OCI-LY7 (cell line): ENCODE measurements around the gene DLGAP1. TPM values are rescaled to one million over a fixed set of nuclear protein-coding genes. Genes with fewer than 3 reads are reported as not detected.
A peak's percentile ranks its signal among the peaks of the same experiment; 100 is the strongest.

ENCODE experiments used
- BruUV-seq: library from RNA; stranded (reverse); fragments of 400-500 nt; replicated peaks from 2 replicates; lab custom pipeline; 2021; lab: Mats Ljungman, UMichigan
- CTCF ChIA-PET: fragments of 300-600 bp; sonication (Branson Sonifier 250); formaldehyde crosslinking; loops from one replicate; lab custom pipeline; 2022; ENCODE audit warnings: antibody characterized with exemption; ENCODE audit not compliant: unreplicated experiment; lab: Charles Lee
- POLR2A ChIA-PET: fragments of 300-600 bp; sonication (Branson Sonifier 250); formaldehyde crosslinking; loops from one replicate; lab custom pipeline; 2022; ENCODE audit warnings: antibody characterized with exemption; lab: Charles Lee
- DNase-seq: peaks from one replicate; pipeline ENCODE4 v3.0.0-alpha.2; 2015; ENCODE audit warnings: low spot score
- H2AFZ ChIP-seq: fragments of 200-600 bp; sonication (generic), shearing (Covaris generic); 2 replicates; pipeline ENCODE4 v1.6.1; 2014; ENCODE audit warnings: mild to moderate bottlenecking, antibody characterized with exemption, low read length, moderate library complexity
- H3K27ac ChIP-seq: fragments of 200-600 bp; sonication (generic); 2 replicates; pipeline ENCODE4 v1.5.1; 2014; ENCODE audit warnings: mixed run types, low read depth, mild to moderate bottlenecking, moderate library complexity, low read length, inconsistent platforms; ENCODE audit not compliant: poor library complexity, severe bottlenecking
- H3K36me3 ChIP-seq: fragments of 200-600 bp; sonication (generic); 2 replicates; pipeline ENCODE4 v1.6.1; 2014; ENCODE audit warnings: mild to moderate bottlenecking, antibody characterized with exemption, low read length, moderate library complexity, mixed read lengths; ENCODE audit not compliant: insufficient read depth
- H3K4me1 ChIP-seq: fragments of 200-600 bp; sonication (generic); 2 replicates; pipeline ENCODE4 v1.5.1; 2014; ENCODE audit warnings: mild to moderate bottlenecking, low read length; ENCODE audit not compliant: insufficient read depth, poor library complexity, severe bottlenecking
- H3K4me2 ChIP-seq: fragments of 200-600 bp; sonication (generic); 2 replicates; pipeline ENCODE4 v1.6.1; 2014; ENCODE audit warnings: mild to moderate bottlenecking, low read length
- H3K4me3 ChIP-seq: fragments of 200-600 bp; sonication (generic); 2 replicates; pipeline ENCODE4 v1.5.1; 2014; ENCODE audit warnings: mild to moderate bottlenecking, low read depth, low read length; ENCODE audit not compliant: poor library complexity, severe bottlenecking
- H3K79me2 ChIP-seq: fragments of 200-600 bp; sonication (generic); 2 replicates; pipeline ENCODE4 v1.6.1; 2016; ENCODE audit warnings: low read depth, mild to moderate bottlenecking, low read length, moderate library complexity, mixed read lengths; ENCODE audit not compliant: insufficient read depth
- H3K9me2 ChIP-seq: fragments of 200-600 bp; sonication (generic); 2 replicates; pipeline ENCODE4 v1.6.1; 2016; ENCODE audit warnings: mild to moderate bottlenecking, low read length, mixed read lengths; ENCODE audit not compliant: insufficient read depth
- H3K9me3 ChIP-seq: fragments of 200-600 bp; sonication (generic); 2 replicates; pipeline ENCODE4 v1.6.1; 2014; ENCODE audit warnings: mild to moderate bottlenecking, mixed run types, low read length, mixed read lengths
- H4K20me1 ChIP-seq: fragments of 200-600 bp; sonication (generic); 2 replicates; pipeline ENCODE4 v1.6.1; 2014; ENCODE audit warnings: mild to moderate bottlenecking, antibody characterized with exemption, low read length, moderate library complexity, mixed read lengths; ENCODE audit not compliant: insufficient read depth
- EZH2phosphoT487 ChIP-seq: fragments of 200-600 bp; sonication (generic); IDR thresholded peaks from 2 replicates; pipeline ENCODE4 v1.6.1; 2018; ENCODE audit warnings: low read depth, borderline replicate concordance, mild to moderate bottlenecking, mixed run types, antibody characterized with exemption, low read length, moderate library complexity, mixed read lengths
- intact Hi-C: fragments of 100-400 bp; cut with micrococcal nuclease; formaldehyde crosslinking; loops from one replicate; pipeline ENCODE4 v1.10.0; 2022; ENCODE audit not compliant: unreplicated experiment
- total RNA-seq, 2 experiments: library from RNA; depleted of rRNA in 1 of 2; stranded (reverse); fragments of >200 nt in 1 of 2; shearing (Covaris generic) in 1 of 2; gene quantifications; 2 replicates each; pipeline ENCODE4 v1.2.3, GENCODE V29; 2014 to 2022
- TF ChIP-seq, protein P1 (sequence below): fragments of 200-600 bp; sonication (generic); conservative IDR thresholded peaks from 2 replicates; pipeline ENCODE4 v1.5.1; 2014; ENCODE audit warnings: mild to moderate bottlenecking, antibody characterized with exemption, low read length, moderate library complexity, mixed read lengths

DLGAP1 gene
- total RNA-seq, 2 experiments from 2014 or later = 0.22 TPM; not detected in 1

DNA sequence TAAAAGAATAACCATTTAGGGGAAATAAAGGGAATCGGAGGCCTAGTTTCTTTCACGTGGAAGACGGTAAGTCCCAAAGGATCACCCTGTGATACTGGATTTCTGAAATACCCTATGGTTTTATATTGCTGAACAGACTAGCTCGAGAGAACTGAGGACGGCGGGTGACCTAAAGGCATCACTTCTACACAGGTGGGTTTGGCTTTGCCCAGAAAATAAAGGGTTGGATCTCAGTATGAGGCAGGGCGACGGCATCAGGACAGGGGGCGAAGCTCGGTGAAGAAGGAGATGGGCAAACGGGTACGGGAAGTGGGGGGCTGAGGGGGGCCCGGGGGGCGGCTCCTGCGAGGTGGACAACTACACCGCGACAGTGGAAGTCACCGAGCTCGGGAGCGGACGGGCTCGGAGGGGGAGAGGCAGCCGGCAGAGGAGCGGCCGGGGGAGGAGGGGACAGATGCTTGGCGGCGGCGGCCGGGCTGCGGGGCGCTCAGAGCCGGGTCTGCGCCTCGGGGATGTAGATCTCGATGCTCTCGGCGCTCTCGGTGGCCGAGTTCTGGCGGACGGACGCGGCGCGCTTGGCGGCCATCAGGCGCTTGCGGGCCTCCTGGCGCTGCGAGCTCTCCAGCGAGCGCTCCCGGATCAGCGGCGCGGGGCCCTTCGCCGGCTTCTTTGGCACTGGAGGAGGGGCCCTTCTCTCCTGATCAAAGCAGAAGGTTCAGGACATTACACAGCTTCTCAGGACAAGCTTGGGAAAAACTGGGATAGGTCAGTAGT lies 956.2 kb downstream of the DLGAP1 start:
- H3K4me2 ChIP-seq = peak overlapping the region; percentile 80
- intact Hi-C loops = loop anchor here (2.0 kb wide), 2 partner anchors 86 to 96 kb away; no protein-coding TSS in a partner anchor
- peak overlapping the region; percentile 89 for H3K27ac ChIP-seq
- no peaks in the 10 kb centered on the region for H3K9me3 ChIP-seq
- peaks cover 50% of the 10 kb centered on the region for H3K4me1 ChIP-seq
- H2AFZ ChIP-seq = peak overlapping the region; percentile 60; the same call in 1 of the 2 replicates
- BruUV-seq = no TSS peak
- CTCF ChIA-PET = interaction anchor here (1.0 kb wide), 1 partner anchor 85 kb away, joined by 3 read pairs; no protein-coding TSS in a partner anchor
- H3K9me2 ChIP-seq = no peaks in the 10 kb centered on the region
- no peaks in the 10 kb centered on the region; the same call in 1 of the 2 replicates for H3K36me3 ChIP-seq
- H3K4me3 ChIP-seq = peak overlapping the region; percentile 74
- peaks cover 39% of the 10 kb centered on the region for H3K79me2 ChIP-seq
- TF ChIP-seq, protein P1, sequence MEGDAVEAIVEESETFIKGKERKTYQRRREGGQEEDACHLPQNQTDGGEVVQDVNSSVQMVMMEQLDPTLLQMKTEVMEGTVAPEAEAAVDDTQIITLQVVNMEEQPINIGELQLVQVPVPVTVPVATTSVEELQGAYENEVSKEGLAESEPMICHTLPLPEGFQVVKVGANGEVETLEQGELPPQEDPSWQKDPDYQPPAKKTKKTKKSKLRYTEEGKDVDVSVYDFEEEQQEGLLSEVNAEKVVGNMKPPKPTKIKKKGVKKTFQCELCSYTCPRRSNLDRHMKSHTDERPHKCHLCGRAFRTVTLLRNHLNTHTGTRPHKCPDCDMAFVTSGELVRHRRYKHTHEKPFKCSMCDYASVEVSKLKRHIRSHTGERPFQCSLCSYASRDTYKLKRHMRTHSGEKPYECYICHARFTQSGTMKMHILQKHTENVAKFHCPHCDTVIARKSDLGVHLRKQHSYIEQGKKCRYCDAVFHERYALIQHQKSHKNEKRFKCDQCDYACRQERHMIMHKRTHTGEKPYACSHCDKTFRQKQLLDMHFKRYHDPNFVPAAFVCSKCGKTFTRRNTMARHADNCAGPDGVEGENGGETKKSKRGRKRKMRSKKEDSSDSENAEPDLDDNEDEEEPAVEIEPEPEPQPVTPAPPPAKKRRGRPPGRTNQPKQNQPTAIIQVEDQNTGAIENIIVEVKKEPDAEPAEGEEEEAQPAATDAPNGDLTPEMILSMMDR = no peak
- no peak for TF ChIP-seq EZH2phosphoT487
- no peaks in the 10 kb centered on the region for H4K20me1 ChIP-seq
- peak; percentile 70 for DNase-seq
- POLR2A ChIA-PET = interaction anchor here (1.0 to 2.0 kb wide), 5 partner anchors 27 to 90 kb away, joined by 3 to 11 read pairs (median 4); no protein-coding TSS in a partner anchor

DNA sequence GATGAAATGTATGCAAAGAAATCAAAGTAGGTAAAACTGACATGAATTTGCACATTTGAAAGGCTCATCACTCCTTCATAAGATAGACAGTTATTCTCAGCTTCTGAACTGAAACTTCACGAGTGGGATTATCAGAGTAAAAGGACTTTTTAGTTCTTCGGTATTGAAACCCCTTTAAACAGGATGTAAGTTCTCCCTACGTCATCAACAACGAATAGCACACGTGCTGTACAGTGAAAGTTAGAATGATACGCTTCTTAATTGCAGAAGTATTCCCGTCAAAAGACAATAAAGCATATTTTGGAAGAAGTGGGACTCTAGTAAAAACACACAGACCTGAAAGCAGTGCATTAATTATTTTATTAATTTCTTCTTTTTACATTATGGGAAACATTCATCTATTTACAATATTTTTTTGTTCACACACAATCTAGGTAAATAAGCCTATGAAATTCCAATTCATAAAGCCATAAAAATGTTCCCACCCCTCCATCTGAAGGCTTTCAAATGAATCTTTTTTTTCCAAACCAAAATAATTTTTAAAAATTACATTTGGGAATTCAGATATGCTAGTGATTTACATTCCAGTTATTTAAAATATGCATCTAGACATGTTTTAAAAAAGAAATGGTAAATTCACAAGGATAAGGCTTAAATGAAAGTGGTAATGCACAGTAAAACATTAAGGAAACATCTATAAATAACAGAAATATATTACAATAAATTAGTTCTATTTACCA lies 959.2 kb downstream of the DLGAP1 start:
- Histone ChIP-seq H3K4me3 (peak overlapping the region; percentile 56), H3K4me2 (peak overlapping the region; percentile 64)
- DNase-seq = peak; percentile 54

More for the DNA sequence above, 959.2 kb downstream of the DLGAP1 start:
- H4K20me1 ChIP-seq = no peaks in the 10 kb centered on the region
- intact Hi-C loops = no loop called here
- no peaks in the 10 kb centered on the region for H3K9me2 ChIP-seq
- H3K9me3 ChIP-seq = no peaks in the 10 kb centered on the region
- peak overlapping the region; percentile 89 for H3K27ac ChIP-seq
- peak overlapping the region; percentile 47; the same call in 1 of the 2 replicates for H2AFZ ChIP-seq
- ChIA-PET CTCF (no interaction called here), POLR2A (interaction anchor here (0.7 to 3.1 kb wide), 7 partner anchors 8 to 92 kb away, joined by 3 to 16 read pairs (median 4); no protein-coding TSS in a partner anchor)
- peaks cover 67% of the 10 kb centered on the region for H3K4me1 ChIP-seq
- H3K79me2 ChIP-seq = peaks cover 32% of the 10 kb centered on the region
- TF ChIP-seq EZH2phosphoT487 = no peak
- TF ChIP-seq, protein P1 = no peak
- no peaks in the 10 kb centered on the region for H3K36me3 ChIP-seq
- BruUV-seq = no TSS peak
